Measurements from ENCODE around the gene NSG1.
"Not testable (repeated sequence)": the region's sequence is repeated elsewhere in the genome, so short reads cannot be mapped to it uniquely, and the experiment has no call there.

Gene NSG1

GRCh38 chr4:4417886-4418285 lies 31.0 kb downstream of the NSG1 start:
- DNase-seq: no peak

DNA sequence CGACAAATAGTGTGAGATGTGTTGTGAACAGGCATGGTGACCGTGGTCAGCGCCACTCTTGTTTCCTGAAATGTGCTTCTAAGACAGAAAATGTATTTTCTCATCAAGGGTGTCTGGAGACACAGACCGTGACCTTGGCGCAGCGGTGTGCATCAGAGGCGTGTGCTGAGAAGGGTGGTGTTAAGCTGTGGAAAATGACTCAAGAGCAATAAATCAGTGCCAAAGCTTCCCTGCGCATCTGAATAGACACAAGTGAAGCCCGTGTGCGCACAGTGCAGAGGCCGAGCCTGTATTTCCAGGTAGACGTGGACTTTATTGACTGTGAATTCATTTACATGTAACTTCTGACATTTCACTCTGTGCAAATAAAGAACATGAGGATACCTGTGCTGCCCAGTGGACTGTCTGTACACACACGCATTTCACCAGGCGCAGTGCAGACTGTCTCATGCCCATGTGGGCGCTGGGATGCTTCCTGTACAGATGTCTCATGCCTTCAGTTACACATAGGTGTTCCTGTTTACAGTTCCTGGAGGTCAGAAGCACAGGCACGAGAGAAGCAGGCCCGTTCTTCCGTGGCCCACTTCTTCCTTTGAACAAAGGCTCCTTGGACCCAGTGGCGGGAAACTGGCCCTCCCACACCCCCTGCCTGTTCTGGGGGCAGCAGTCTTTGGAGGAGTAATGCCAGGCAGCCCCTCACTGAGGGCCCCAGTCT lies 31.9 kb downstream of the NSG1 start:
- DNase-seq: no peak

GRCh38 chr4:4419896-4420295 lies 33.0 kb downstream of the NSG1 start:
- DNase-seq: no peak

- no peak for DNase-seq
Observed at GRCh38 chr4:4420421-4420820, 33.5 kb downstream of the NSG1 start.

- DNase-seq: no peak
Observed at GRCh38 chr4:4421356-4421755, 34.5 kb downstream of the NSG1 start.

DNA sequence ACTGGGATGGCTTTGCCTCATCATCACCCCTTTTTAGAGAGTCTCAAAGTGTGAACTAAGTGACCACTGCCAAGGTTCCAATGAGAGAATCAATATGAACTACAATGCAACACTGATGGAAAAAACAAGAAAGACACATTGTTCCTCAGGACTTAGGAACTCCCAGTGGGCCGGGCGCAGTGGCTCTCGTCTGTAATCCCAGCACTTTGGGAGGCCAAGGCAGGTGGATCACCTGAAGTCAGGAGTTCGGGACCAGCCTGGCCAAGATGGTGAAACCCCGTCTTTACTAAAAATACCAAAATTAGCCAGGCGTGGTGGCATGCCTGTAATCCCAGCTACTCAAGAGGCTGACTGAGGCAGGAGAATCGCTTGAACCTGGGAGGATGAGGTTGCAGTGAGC lies 35.2 kb downstream of the NSG1 start:
- not testable (repeated sequence) for DNase-seq

DNA sequence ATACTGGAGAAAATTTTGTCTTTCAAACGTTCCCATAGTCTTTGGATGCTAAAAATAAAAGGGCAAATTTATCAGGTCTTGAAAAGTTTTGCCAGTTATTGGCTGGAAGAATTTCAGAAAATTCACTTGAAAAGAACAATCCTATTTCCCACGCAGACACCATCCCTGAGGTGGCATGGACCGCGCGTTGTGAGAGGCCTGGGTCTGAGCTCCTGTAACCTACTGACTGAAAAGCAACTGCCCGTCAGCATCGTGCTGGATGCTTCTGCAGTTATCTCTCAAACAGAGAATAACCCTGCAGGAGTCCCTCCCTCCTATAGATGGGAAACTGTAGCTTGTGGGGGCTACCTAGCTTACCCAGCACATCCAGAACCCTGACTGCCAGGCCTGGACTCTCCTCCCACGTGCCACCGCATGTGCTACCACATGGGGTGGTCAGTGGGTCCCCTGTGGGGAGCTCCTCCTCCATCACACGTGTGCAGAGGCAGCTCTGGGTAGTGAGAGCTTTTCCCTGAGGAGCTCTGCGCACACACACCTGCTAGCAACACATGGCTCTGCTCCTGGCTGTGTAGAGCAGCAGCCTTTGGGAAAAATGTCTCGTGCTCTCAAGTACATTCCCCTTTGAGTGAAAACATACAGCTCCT lies 36.1 kb downstream of the NSG1 start:
- DNase-seq: no peak

GRCh38 chr4:4423706-4424498 lies 37.0 kb downstream of the NSG1 start:
- no peak for DNase-seq

GRCh38 chr4:4424499-4425115 lies 37.7 kb downstream of the NSG1 start:
- no peak for DNase-seq

DNA sequence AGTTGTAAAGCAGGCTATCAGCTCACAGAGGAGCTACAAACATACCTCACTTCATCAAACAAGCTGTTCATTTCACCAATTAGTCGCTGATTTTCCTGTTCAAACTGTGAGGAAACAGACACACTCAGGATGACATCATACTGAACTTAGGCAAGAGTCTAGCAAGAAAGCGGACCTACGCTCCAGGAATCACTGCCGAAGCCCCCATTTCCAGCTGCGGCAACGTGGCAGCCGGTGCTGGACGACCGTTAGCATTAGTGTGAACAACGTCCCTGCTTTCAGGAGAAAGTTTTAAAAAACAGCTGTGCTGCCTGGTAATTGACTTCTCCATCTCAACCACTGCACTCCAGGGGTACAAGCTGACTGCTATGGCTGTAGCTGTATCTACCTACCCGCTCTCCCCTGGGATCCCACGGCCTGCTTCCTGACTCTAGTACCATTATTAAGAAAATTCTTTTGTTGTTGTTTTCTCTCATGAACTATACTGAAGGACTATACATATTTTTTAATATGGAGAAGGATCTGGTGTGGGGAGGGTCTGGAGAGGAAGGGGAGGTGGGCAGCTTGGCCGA lies 38.3 kb downstream of the NSG1 start:
- DNase-seq: no peak

DNA sequence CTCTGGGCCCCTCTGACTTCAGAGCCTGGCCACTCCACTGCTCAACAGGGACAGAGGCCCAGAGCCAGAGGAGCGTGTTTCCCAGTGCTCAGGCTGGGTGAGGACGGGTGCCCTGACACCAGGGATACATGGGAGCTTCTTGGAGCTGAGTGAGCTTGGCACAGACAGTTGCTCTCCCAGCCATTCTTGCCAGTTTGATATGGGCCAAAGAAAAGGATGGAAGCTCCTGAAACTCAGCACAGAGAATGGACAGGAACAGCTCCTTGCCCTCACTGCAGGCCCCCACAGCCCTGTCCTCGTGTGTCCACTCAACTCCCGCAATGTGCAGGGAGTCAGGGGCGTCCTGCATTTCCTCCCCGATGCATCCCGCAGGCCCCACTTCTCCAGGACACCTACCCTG lies 38.8 kb downstream of the NSG1 start:
- no peak for DNase-seq

DNA sequence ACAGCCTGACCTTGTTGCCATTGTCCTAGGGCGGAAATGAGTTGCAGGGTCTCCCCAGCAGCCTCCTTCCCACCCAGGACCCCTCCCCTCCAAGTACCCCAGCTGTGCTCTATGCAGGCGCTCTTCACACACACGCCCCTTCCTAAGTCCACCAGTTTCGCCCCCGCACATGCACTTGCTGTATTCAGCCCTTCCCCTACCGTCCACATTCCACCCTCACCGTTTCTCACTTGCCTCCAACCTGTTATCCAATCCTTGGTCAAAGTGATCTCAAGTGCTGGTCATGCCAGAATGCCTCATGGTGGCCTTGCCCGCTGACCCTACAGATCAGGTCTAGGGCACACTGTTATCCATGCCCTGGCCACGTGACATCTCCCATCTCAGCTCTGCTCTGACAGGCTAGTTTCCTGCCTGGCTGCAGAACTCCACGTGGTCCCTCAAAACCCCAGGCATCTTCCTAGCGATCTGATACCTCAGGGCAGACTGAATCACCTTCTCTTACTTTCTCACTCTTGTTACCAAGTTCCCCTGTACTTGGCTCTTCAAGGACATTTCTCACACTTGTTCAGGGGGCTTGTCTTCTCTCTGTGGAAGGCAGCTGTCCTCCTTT lies 39.7 kb downstream of the NSG1 start:
- no peak for DNase-seq

GRCh38 chr4:4427121-4427870 lies 40.4 kb downstream of the NSG1 start:
- DNase-seq: no peak

GRCh38 chr4:4427886-4428285 lies 41.0 kb downstream of the NSG1 start:
- DNase-seq: no peak

DNA sequence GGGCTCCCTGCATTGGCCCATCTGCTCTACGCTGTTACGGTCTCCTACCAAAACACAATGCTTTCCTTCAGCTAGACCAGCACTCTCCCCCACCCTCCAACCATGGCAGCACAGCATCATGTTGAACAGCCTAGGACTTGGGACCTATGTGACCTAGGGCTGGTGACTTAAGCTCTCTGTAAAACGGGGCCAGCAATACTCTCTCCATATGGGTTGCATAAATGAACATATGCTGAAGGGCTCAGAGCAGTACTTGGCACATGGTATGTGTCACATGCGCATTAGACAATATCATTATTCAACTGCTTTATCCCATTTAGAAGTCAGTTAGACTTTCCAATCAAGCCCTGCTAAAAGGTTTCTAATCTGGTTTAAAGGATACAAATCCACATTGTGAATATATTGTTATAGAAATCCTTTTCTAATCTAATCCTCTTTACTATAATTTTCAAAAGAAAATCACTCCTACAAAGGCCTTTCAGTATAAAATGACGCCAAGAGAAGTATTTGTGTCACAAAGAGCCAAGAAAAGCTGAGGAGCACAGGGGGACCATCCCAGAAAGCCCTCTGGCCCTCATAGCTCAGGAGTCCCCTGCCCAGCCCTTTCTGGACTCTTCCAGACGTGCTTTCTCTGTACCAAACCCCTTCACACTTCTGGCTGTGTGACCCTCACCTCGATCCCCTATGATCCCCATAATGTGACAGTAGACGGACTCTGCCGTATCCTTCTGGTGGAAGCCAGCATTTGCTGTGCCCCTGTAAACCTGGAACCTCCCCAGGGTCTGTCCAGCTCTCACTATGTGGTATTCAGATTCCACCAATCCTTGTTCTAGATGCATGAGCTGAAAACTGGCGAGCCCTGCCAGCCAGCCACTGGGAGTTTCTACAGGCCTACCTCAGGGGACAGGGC lies 42.3 kb downstream of the NSG1 start:
- no peak for DNase-seq

DNA sequence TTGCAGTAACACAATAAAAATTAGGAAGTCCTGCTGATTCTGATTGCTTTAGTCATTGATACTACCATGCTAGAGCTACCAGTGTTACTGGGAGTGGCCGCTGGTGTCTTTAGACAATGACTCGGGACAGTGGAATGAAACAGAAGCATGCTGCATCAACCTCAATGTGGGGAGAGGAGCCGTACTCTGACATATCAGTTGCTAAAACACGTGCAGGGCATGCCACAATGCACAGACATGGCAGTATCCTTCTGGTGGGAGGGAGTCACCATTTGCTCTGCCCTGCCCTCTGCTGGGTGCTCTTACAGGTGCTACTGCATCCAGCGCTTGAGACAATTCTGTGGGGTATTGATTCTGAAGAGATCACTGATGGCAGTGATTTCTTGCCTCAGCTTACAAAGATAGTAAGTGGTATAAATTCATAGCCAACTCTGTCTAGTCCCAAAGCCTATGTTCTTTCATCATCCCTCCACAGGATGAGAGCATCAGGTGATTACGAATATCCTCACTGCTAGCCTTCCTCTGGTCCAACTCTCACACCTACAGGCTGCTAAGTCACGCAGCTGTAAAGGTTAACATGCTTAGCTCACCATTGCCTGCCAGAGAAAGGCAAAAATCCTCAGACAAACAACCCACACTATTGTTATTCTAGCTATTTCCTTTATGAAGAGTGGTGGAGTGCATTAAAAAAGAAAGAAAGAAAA lies 43.7 kb downstream of the NSG1 start:
- no peak for DNase-seq

DNA sequence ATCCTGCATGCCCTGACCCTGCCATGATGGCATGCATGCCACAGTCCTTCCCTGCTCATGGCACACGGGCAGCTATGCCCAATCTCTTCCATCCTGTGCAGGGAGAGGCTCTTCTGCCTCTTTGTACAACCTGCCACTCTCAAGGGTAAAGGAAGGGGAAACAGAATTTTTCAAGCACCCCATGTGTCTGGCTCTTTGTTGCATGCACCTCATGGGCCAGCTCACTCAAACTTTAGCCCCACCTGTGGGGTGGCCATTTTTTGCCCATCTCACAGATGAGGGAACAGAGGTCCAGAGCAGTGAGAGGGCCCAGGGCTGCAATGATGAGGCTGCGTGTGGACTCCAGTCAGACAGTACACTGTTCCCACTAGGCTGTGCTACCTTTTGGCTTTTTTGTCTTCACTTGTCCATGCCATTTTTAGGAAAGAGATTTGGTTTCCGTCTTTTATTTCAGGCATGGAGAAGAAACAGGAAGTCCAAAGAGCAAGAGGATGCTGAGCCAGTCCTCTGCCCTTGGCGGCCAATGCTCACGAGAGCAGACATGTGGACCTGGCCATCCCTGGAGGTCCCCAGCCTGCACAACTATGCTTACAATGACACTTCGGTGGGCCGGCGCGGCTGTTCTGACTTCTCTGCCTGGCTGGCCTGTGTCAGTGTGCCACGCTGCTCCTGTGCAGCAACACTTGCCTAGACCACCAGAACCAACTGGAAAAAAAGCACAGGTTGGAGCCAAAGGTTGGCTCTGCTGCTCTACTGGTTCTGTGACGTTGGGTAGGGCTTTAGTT lies 45.6 kb downstream of the NSG1 start:
- DNase-seq: no peak

DNA sequence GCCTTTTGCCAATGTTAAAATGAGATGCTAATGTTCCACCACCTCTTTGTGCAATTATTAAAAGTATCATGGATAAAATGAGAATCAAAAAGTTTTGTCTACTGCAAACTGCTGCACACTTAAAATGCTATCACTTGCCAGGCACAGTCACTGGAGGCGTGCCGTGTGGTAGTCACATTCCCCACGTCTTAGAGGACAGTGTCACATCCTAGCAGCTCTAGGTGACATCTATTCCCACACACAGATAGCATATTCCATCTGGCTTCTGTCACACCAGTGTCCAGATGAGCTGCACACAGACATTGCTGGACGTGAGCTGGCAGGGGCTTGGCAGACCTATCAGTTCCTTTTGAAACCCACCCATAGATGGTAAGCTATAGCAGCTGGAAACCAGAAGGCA lies 47.0 kb downstream of the NSG1 start:
- DNase-seq: no peak

GRCh38 chr4:4436244-4436823 lies 49.4 kb downstream of the NSG1 start:
- DNase-seq: no peak

Measured in activated CD4-positive, alpha-beta T cell treated with anti-CD3 and anti-CD28 coated beads for 1 hour (primary cell).